ENCODE data around the gene SYT3.
"Not testable (repeated sequence)": the region's sequence is repeated elsewhere in the genome, so short reads cannot be mapped to it uniquely, and the experiment has no call there.

SYT3 gene

GRCh38 chr19:50601407-50602088 lies 38.1 kb downstream of the SYT3 start:
- no peak for DNase-seq

DNA sequence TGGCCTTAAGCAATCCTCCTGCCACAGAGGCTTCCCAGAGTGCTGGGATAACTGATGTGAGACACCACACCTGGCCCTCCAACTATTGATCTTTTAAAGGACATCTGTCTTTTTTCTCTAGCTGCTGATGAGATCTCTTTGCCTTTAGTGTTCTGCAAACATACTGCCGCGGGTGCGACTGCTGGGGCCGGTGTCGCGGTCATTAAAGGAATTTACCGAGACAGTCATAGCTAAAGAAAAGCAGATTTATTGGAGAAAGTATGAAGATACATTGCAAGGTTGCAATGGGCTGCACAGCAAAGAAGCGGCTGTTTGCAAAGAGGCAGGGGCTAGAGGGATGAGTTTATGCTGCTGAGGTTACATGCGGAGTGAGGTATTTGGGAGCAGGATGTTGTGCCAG lies 40.3 kb downstream of the SYT3 start:
- no peak for DNase-seq

DNA sequence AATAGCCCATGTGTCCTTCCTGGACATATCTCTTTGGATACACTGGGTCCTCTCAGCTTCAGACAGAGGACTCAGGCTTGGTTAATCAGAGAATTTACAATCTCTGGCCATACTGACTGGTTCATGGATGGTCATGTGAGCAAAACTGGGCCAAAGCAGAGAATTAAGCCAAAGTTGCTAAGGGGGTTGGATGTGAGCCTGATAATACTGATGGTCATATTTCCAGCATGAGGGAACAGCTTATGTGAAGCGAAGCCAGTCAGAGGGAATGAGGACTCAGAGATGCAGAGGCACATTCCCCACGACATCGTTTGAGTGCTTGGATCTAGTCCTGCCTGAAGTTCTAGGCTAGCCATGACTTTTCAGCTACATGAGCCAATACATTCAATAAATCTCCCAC lies 49.5 kb downstream of the SYT3 start:
- DNase-seq, result no peak

DNA sequence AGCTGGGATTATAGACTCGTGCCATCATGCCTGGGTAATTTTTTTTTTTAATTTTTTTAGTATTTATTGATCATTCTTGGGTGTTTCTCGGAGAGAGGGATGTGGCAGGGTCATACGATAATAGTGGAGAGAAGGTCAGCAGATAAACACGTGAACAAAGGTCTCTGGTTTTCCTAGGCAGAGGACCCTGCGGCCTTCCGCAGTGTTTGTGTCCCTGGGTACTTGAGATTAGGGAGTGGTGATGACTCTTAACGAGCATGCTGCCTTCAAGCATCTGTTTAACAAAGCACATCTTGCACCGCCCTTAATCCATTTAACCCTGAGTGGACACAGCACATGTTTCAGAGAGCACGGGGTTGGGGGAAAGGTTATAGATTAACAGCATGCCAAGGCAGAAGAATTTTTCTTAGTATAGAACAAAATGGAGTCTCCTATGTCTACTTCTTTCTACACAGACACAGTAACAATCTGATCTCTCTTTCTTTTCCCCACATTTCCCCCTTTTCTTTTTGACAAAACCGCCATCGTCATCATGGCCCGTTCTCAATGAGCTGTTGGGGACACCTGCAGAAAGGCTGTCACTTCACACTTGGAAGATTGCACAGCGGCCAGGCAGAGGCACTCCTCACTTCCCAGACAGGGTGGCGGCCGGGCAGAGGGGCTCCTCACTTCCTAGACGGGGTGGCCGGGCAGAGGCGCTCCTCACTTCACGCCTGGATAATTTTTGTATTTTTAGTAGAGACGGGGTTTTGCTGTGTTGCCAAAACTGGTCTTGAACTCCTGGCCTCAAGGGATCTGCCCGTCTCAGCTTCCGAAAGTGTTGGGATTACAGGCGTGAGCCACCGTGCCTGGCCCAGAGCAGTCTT lies 57.7 kb downstream of the SYT3 start:
- not testable (repeated sequence) for DNase-seq

GRCh38 chr19:50580970-50581634 lies 58.6 kb downstream of the SYT3 start:
- no peak for DNase-seq

DNA sequence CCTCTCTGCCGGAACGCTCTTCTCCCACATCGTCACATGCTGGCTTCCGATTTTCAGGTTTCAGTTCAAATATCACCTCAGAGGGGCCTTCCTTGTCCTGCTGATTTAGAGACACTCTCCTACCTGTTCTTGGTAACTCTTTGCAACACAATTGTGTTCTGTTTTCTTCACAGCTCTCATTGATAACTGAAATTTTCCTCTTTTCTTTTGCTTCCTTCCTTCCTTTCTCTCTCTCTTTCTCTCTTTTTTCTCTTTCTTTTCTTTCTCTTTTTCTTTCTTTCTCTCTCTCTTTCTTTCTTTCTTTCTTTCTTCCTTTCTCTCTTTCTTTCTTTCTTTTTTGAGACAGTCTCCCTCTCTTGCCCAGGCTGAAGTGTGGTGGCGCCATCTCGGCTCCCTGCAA lies 59.4 kb downstream of the SYT3 start:
- no peak for DNase-seq

DNA sequence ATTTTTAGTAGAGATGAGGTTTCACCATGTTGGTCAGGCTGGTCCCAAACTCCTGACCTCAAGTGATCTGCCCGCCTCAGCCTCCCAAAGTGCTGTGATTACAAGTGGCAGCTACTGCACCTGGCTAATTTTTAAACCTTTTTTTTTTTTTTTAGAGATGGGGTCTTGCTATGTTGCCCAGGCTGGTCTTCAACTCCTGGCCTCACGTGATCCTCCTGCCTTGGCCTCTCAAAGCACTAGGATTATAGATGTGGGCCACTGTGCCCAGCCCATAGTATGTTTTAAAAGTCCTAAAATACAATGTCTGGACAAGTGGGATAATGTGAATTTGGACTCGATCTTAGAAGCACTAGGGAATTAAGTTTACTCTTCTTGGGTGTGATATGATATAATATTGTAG lies 62.9 kb downstream of the SYT3 start:
- not testable (repeated sequence) for DNase-seq

DNA sequence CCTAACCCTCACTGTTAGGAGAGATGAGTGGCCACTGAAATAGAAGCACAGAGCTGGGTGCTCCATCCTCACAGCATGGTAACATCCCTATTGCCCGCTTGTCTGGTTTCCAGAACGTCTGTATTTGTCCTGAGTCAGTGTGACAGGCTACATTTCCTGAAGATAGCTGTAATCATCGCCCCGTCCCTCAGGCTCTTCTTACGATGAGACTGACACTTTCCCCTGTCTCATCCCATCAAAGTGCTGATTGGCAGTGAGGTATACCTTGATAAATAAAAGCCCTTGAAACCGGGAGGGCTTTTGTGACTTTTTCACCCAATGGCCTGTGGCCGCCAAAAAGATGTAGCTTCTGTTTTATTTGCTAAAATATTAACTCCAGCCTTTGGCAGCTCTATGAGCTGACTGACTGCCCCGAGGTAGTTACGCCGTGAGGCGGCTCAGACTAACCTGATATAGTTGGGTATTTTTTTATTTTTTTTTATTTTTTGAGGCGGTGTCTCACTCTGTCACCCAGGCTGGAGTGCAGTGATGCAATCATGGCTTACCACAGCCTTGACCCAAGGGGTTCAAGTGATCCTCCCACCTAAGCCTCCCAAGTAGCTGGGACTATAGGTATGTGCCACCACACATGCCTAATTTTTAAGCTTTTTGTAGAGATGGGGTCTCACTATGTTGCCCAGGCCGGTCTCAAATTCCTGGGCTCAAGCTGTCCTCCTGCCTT lies 65.8 kb downstream of the SYT3 start:
- DNase-seq, result no peak

Measured in central memory CD4-positive, alpha-beta T cell (primary cell).